GM21529 (cell line): ENCODE results near the gene SCAF1.
"Not testable (repeated sequence)": the region's sequence is repeated elsewhere in the genome, so short reads cannot be mapped to it uniquely, and the experiment has no call there.

Experiments used
- ATAC-seq: cut with Tn5 transposase; IDR thresholded peaks from one replicate; pipeline ENCODE4 v1.9.1; 2021; ENCODE audit not compliant: unreplicated experiment

SCAF1 gene

GRCh38 chr19:49615861-49616260 lies 26.1 kb upstream of the SCAF1 start:
- no peak for ATAC-seq

- ATAC-seq, result no peak
Measured at GRCh38 chr19:49616532-49616931, 25.5 kb upstream of the SCAF1 start.

GRCh38 chr19:49616945-49617344 lies 25.1 kb upstream of the SCAF1 start:
- no peak for ATAC-seq

- not testable (repeated sequence) for ATAC-seq
Measured at GRCh38 chr19:49617860-49618259, 24.1 kb upstream of the SCAF1 start.

DNA sequence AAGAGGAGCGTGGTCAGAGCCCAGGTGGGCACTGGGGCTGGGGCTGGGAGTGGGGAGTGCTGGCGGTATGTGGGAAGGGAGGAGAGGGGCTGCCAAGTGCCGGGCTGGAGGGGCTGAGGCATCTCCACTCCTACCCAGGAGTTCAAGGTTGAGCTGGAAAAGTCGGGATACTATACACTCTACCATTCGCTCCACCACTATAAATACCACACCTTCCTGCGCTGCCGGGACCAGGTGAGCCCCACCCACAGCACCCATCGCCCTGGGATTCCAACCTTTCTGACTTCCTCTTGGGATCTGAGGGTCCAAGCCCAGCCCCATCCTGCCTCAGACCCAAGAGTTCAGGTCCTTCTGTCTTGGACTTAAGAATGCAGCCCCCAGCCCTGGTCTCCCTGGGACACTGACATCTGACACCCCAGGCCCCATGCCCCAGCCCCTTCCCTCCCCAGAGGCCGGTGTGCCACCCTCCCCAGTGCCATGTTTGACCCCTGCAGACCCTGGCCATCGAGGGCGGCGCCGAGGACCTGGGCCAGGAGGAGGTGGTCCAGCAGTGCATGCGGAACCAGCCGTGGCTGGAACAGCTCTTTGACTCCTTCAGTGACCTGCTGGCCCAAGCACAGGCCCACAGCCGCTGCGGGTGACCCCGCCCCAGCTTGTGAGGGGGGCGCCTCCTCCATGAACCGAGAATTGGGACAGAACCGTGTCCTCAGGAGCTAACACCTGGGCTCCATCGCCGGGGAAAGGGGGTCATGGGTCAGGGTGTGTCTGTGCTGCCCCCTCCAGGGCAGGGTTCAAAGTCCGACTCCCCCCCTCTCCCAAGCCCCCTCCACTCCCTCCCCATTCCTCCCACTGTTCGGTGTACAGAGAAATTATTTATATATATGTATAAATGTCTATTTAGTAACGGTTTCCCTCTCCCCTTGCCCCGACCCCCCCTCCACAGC lies 16.8 kb upstream of the SCAF1 start:
- no peak for ATAC-seq

- ATAC-seq, result no peak
Measured at GRCh38 chr19:49626226-49626625, 15.8 kb upstream of the SCAF1 start.

GRCh38 chr19:49629659-49630058 lies 12.3 kb upstream of the SCAF1 start:
- ATAC-seq, result no peak

- no peak for ATAC-seq
Measured at GRCh38 chr19:49631014-49631588, 10.9 kb upstream of the SCAF1 start.

GRCh38 chr19:49631610-49632192 lies 10.3 kb upstream of the SCAF1 start:
- no peak for ATAC-seq

- no peak for ATAC-seq
Measured at GRCh38 chr19:49632576-49632975, 9.4 kb upstream of the SCAF1 start.

- ATAC-seq, result not testable (repeated sequence)
Measured at GRCh38 chr19:49633273-49633672, 8.7 kb upstream of the SCAF1 start.

DNA sequence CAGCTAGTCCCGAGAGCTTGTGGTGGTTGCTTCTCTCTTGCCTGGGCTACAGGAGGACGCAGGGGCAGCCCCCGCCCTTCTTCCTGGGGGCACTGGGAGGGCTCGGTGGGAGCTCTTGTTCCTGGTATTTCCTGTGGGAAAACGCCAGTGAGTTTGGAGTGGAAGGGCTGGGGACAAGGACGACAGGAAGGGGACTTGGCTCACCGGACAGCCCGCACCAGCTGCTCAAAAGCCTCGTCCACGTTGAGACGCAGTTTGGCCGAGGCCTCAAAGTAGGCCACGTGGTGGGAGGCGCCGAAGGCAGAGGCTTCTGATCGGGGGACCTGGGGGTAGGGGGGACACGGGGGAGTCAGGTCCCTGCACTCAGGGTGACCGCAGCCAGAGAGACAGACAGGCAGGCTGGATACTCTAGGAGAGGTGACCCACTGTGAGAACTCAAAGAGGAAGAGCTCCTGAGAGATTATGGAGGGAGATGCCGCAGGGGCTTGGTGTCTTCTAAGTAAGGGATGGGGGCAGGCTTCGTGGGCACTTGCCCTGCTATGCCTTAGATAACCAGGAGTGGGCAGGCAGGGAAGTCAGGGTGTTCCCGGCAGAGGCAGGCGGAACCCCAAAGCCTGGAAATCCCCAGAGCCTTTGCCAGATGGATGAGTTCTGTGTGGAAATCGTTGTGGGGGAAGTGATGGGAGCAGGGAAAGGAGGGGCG lies 6.3 kb upstream of the SCAF1 start:
- ATAC-seq, result no peak

DNA sequence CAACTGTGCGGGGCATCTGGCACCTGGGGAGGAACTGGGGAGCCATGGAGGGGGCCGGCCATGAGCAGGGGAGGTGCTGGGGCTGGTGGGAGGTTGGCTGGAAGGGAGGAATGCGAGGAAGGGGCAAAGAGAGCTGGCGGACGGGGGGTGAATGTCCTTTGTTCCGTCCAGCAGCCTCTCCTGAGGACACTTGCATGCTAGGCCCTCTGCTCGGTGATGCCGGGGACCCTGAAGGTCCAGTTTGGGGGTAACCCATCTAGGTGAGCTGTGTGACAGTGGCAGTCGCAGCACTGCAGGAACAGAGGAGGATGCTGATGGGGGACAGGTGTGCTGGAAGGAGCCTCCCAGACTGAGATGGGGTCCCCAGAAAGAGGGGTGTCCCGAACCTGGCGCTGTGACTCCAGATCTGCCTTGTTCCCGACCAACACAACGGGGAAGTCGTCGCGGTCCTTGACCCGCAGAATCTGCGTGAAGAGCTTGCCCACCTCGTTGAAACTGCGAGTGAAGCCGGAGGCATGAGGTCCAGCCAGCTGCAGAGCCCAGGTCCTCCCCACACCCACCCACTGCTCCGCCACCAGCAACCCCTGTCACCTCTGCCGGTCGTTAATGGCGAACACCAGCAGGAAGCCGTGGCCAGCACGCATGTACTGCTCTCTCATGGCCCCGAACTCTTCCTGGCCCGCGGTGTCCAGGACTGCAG lies 5.6 kb upstream of the SCAF1 start:
- no peak for ATAC-seq

DNA sequence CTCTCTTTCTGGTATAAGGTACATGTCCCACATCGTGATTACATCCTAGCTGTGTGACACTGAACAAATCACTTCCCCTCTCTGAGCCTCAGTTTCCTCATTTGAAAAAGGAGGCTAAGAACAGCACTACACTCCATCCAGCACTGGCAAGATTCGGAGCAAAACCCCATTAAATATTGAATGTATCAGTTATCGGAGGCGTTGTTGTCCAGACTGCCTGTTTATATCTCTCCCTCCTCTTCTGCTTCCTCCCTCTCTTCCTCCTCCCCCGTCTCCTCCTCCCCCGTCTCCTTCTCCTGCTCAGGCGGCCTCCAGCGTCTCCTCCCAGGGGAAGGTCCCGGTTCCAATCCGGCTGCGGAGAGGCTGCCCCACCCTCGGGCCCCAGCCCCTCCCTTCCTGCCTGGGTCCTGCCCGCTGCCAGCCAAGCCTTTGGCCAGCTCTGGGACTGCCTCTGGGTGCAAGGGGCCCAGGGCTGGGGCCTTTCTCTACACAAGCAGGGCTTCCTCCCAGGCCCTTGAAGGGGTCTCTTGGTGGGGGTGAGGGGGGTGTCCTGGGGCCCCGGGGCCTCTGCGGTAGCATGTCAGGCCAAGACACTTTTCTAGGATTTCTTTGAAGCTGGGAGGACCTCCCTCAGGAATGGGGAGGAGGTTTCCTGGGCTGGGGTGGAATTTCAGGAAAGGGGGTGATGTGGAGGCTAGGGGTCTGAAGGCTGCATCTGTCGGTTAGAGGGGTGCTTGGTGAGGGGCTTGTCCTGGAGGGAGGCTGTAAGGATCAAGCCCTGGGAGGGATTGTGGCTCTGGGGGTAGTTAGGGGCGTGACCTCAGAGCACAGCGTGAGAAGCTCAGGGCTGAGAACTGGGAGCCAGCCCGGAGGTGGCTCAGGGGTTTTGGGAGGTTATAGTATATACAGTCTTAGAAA lies 3.9 kb upstream of the SCAF1 start:
- ATAC-seq, result no peak

DNA sequence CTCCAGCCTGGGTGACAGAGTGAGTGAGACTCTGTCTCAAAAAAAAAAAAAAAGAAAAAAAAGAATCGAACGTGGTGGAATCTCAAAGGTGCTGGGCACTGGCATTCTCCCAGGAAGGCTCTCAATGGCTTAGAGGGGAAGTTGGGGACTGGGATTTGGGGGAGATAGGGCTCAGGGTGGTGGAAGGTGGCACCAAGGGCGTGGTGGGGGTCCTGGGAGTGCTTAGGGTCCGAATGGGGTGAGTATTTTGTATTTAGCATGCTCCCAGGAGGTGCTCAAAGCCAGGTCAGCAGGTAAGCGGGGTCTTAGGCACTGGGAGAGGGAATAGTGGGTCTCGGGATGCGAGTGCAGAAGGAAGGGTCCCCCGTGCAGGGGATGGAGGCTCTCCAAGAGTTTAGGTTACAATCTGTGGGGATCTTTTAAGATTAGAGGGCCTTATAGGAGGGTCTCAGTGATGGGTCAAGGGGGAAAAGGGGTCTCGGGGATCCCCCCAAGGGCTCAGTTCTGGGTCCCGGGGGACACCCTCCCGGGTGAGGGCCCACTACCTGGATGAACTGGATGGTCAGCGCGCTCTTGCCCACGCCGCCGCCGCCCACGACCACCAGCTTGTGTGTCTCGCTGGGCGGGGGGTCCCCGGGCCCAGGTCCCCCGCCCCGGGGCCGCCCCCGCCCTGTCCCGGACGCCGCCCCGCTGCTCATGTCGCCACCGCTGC lies 2.5 kb upstream of the SCAF1 start:
- no peak for ATAC-seq

GRCh38 chr19:49640113-49640898 lies 1.7 kb upstream of the SCAF1 start, which contains the start of gene RRAS:
Gene RRAS (minus strand): TSS chr19:49640143. CDS start chr19:49640098, 45 bp downstream.
- peak; percentile 65 for ATAC-seq

DNA sequence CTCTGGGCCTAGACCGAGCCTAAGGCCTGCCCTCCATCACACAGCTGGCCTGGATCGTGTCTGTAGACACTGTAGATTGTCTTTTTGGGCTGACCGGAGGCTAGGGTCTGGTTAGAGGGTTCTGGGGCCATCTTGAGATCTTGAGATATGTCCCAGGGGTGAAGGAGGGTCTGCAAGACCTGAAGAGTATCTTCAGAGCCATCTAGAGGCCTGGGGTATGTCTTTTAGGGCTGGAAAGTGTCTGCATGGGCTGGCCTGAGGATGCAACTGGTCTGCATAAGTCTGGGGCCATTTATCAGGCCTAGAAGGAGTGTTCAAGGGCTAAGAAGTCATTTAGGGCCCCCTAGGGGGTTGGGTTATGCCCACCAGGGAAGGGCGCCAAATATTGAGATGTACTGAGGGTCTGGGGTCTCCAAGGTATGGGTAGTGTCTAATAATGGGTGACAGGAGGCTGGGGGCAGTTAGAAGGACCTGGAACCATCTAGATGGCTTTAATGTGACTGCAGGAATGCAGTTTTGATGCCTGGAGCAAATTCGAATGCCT lies 555 bp downstream of the SCAF1 start:
- no peak for ATAC-seq

GRCh38 chr19:49643466-49643865 lies 1.5 kb downstream of the SCAF1 start:
- ATAC-seq, result no peak
